ENCODE data around the gene DAGLA.
"Not testable (repeated sequence)": the region's sequence is repeated elsewhere in the genome, so short reads cannot be mapped to it uniquely, and the experiment has no call there.

DAGLA gene, protein sequence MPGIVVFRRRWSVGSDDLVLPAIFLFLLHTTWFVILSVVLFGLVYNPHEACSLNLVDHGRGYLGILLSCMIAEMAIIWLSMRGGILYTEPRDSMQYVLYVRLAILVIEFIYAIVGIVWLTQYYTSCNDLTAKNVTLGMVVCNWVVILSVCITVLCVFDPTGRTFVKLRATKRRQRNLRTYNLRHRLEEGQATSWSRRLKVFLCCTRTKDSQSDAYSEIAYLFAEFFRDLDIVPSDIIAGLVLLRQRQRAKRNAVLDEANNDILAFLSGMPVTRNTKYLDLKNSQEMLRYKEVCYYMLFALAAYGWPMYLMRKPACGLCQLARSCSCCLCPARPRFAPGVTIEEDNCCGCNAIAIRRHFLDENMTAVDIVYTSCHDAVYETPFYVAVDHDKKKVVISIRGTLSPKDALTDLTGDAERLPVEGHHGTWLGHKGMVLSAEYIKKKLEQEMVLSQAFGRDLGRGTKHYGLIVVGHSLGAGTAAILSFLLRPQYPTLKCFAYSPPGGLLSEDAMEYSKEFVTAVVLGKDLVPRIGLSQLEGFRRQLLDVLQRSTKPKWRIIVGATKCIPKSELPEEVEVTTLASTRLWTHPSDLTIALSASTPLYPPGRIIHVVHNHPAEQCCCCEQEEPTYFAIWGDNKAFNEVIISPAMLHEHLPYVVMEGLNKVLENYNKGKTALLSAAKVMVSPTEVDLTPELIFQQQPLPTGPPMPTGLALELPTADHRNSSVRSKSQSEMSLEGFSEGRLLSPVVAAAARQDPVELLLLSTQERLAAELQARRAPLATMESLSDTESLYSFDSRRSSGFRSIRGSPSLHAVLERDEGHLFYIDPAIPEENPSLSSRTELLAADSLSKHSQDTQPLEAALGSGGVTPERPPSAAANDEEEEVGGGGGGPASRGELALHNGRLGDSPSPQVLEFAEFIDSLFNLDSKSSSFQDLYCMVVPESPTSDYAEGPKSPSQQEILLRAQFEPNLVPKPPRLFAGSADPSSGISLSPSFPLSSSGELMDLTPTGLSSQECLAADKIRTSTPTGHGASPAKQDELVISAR

DNA sequence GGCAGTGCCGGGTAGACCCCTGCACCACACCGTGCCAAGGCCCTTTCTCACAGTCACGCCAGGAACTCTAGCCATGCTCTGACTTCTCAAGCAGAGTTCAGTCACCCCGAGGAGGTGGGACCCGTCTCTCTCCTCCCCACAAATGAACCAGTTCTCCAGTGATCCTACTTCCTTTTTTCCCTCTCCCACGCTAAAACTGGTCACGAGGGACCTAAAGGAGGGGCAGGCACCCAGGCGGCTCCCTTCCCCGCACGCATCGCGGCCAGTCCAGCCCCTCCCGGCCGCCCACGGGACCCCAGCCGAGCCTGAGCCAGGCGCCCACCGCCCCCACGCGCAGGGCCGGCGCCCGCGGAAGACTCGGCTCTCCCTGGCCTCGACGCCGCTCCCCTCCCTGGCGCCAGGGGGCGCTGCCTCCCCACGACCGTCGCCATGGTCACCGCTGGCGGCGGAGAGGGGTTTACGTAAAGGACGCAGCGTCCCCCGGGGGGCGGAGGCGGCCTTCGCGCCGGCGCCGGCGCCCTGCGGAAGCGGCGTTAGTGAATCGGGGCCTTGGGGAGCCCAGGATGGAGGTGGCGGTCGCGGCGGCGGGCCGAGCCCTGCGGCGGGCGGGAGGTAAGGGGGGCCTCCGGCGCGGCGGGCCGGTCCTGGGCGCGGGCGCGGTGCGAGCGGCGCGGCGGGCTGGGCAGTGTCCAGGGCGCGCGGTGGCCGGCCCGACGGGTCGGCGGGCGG, at the start of gene DAGLA:
Gene DAGLA (plus strand): TSS at position 499 of the 729 bp plus-strand sequence. CDS start 39,765 bp downstream, outside the sequence.
- DNase-seq (ENCODE audit: low read depth), result no peak

DNA sequence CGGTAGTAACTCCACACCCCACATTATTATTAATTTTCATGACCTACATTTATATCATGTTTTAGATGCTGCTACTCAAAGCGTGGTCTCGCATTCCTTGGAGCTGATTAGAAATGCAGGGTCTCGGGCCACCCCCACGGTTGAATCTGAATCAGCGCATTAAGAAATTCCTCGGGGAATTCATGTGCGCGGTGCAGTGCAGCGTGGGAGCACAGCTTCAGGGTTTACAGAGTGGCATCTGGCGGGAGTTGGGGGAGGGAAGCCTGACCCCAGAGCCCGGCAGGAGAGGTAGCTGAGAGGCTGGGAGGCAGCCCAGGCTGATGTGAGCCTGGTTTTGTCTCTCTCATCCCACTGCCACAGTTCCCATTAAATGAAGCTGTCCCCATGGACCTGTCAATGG, 48.1 kb upstream of the DAGLA start:
- no peak for DNase-seq (ENCODE audit: low read depth)

GRCh38 chr11:61635304-61635703, 44.9 kb upstream of the DAGLA start:
- no peak for DNase-seq (ENCODE audit: low read depth)

GRCh38 chr11:61635787-61636186, 44.4 kb upstream of the DAGLA start:
- DNase-seq (ENCODE audit: low read depth), result no peak

DNA sequence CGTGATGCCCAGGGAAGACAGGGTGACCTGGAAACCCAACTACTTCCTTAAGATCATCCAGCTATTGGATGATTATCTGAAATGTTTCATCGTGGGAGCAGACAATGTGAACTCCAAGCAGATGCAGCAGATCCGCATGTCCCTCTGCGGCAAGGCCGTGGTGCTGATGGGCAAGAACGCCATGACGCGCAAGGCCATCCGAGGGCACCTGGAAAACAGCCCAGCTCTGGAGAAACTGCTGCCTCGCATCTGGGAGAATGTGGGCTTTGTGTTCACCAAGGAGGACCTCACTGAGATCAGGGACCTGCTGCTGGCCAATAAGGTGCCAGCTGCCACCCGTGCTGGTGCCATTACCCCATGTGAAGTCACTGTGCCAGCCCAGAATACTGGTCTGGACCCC, 43.5 kb upstream of the DAGLA start:
- no peak for DNase-seq (ENCODE audit: low read depth)

DNA sequence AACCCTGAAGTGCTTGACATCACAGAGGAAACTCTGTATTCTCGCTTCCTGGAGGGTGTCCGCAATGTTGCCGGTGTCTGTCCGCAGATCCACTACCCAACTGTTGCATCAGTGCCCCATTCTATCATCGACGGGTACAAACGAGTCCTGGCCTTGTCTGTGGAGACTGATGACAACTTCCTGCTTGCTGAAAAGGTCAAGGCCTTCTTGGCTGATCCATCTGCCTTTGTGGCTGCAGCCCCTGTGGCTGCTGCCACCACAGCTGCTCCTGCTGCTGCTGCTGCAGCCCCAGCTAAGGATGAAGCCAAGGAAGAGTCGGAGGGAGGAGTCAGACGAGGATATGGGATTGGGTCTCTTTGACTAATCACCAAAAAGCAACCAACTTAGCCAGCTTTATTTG, 42.9 kb upstream of the DAGLA start:
- DNase-seq (ENCODE audit: low read depth), result no peak

DNA sequence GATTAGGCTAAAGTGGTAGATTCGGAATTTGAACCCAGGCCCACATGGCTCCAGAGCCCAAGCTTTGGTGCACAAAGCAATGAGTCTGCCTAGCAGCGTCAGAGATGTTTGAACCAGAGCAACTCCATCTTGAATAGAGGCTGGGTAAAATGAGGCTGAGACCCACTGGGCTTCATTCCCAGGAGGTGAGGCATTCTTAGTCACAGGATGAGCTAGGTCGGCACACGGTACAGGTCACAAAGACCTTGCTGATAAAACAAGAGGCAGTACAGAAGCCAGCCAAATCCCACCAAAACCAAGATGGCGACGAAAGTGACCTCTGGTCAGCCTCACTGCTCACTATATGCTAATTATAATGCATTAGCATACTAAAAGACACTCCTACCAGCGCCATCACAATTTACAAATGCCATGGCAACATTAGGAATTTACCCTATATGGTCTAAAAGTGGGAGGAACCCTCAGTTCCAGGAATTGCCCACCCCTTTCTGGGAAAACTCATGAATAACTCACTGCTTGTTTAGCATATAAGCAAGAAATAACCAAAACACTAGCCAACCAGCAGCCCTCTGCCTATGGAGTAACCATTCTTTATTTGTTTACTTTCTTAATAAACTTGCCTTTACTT, 40.3 kb upstream of the DAGLA start:
- DNase-seq (ENCODE audit: low read depth), result no peak

GRCh38 chr11:61642162-61642561, 38.0 kb upstream of the DAGLA start:
- no peak for DNase-seq (ENCODE audit: low read depth)

- DNase-seq (ENCODE audit: low read depth), result no peak
Observed at GRCh38 chr11:61645179-61645868, 34.9 kb upstream of the DAGLA start.

GRCh38 chr11:61647529-61647928, 32.7 kb upstream of the DAGLA start:
- DNase-seq (ENCODE audit: low read depth), result no peak

GRCh38 chr11:61650781-61651571, 29.2 kb upstream of the DAGLA start:
- DNase-seq (ENCODE audit: low read depth), result no peak

- no peak for DNase-seq (ENCODE audit: low read depth)
Observed at GRCh38 chr11:61652135-61652534, 28.1 kb upstream of the DAGLA start.

GRCh38 chr11:61654397-61654829, 25.8 kb upstream of the DAGLA start:
- no peak for DNase-seq (ENCODE audit: low read depth)

DNA sequence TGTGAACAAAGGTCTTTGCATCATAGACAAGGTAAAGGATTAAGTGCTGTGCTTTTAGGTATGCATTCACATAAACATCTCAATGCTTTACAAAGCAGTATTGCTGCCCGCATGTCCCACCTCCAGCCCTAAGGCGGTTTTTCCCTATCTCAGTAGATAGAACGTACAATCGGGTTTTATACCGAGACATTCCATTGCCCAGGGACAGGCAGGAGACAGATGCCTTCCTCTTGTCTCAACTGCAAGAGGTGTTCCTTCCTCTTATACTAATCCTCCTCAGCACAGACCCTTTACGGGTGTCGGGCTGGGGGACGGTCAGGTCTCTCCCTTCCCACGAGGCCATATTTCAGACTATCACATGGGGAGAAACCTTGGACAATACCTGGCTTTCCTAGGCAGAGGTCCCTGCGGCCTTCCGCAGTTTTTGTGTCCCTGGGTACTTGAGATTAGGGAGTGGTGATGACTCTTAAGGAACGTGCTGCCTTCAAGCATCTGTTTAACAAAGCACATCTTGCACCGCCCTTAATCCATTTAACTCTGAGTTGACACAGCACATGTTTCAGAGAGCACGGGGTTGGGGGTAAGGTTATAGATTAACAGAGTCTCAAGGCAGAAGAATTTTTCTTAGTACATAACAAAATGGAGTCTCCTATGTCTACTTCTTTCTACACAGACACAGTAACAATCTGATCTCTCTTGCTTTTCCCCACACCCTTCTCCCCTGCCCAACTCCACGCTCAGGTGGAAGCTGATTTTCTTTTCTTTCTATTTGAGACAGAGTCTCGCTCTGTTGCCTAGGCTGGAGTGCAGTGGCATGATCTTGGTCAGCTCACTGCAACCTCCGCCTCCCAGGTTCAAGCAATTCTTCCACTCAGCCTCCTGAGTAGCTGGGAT, 24.7 kb upstream of the DAGLA start:
- not testable (repeated sequence) for DNase-seq (ENCODE audit: low read depth)

GRCh38 chr11:61656347-61657077, 23.7 kb upstream of the DAGLA start:
- DNase-seq (ENCODE audit: low read depth), result no peak

DNA sequence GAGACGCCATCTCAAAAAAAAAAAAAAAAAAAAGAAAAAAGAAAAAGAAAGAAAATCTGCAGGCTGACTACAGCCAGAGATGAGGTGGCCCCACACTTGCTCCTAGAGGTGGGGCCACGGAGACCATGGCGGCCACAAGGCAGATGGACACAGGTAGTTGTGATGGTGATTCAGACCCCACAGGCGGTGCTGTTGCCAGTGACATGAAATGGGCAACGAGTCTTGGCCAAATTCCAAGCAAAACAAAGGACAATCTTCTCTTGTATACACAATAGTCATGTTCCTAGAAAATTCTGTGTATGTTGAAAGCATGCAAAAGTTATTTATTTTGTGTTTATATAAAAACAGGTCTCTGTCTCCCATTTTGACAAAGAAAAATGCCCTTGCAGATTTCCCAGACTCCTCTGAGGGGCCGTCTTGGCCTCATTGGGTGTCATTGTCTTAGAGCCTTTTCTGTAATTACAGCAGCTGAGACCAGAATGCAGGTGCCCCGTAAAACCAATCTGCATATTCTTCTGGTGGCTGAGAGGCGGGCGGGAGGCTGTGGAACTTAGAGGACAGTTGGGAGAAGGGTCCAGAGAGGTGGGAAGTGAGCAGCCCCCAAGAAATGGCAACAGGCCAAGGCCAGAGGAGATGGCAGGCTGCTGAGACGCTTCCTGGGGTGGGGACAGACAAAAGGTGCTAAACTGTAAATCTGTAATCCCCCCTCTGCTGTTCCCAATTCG, 22.5 kb upstream of the DAGLA start:
- DNase-seq (ENCODE audit: low read depth), result no peak

GRCh38 chr11:61659413-61660196, 20.6 kb upstream of the DAGLA start:
- no peak for DNase-seq (ENCODE audit: low read depth)
